HCT116 (cell line): ENCODE results near the gene HEG1.

Experiments used
- CBX3 ChIP-seq: IDR thresholded peaks from 2 replicates; pipeline ENCODE4 v1.6.1; 2012; ENCODE audit warnings: low read depth
- CEBPB ChIP-seq: IDR thresholded peaks from 2 replicates; pipeline ENCODE4 v1.6.1; 2012; ENCODE audit warnings: low read depth
- EGR1 ChIP-seq: IDR thresholded peaks from 2 replicates; pipeline ENCODE4 v1.6.1; 2012; ENCODE audit warnings: low read depth
- ELF1 ChIP-seq: IDR thresholded peaks from 2 replicates; pipeline ENCODE4 v1.6.1; 2012; ENCODE audit warnings: low read depth, borderline replicate concordance
- EZH2 ChIP-seq: fragments of 200-600 bp; sonication (generic); IDR thresholded peaks from 2 replicates; pipeline ENCODE4 v1.6.1; 2017; ENCODE audit warnings: antibody characterized with exemption, mixed run types
- EZH2phosphoT487 ChIP-seq: fragments of 200-600 bp; IDR thresholded peaks from 2 replicates; pipeline ENCODE4 v1.6.1; 2018; ENCODE audit warnings: antibody characterized with exemption, borderline replicate concordance
- FOSL1 ChIP-seq: IDR thresholded peaks from 2 replicates; pipeline ENCODE4 v1.6.1; 2012; ENCODE audit warnings: low read depth
- POLR2A ChIP-seq: IDR thresholded peaks from 2 replicates; pipeline ENCODE4 v1.7.0; 2011; ENCODE audit warnings: borderline replicate concordance; ENCODE audit not compliant: insufficient read depth, insufficient read length; ENCODE audit errors: extremely low read depth
- POLR2AphosphoS5 ChIP-seq: IDR thresholded peaks from 2 replicates; pipeline ENCODE4 v1.6.1; 2011; ENCODE audit warnings: mild to moderate bottlenecking, low read depth, low read length, moderate library complexity
- RAD21 ChIP-seq: IDR thresholded peaks from 2 replicates; pipeline ENCODE4 v1.6.1; 2012; ENCODE audit warnings: low read depth, mild to moderate bottlenecking
- SRF ChIP-seq: IDR thresholded peaks from 2 replicates; pipeline ENCODE4 v1.6.1; 2012; ENCODE audit warnings: low read depth
- YY1 ChIP-seq: IDR thresholded peaks from 2 replicates; pipeline ENCODE4 v1.6.1; 2011; ENCODE audit warnings: low read length, low read depth, moderate library complexity, mild to moderate bottlenecking; ENCODE audit not compliant: insufficient replicate concordance; ENCODE audit errors: extremely low read depth
- TF ChIP-seq, protein P1 (sequence below), 3 experiments: fragments of 200-600 bp in 1 of 3; sonication (generic) in 1 of 3; IDR thresholded peaks in 2 of 3; conservative IDR thresholded peaks in 1 of 3; 2 replicates each; pipeline ENCODE4 v1.5.1; 2012 to 2017; ENCODE audit warnings: low read depth in 2 of 3, low read length in 2 of 3, antibody characterized with exemption in 1 of 3, borderline replicate concordance in 1 of 3, control low read depth in 1 of 3, mild to moderate bottlenecking in 1 of 3, mixed read lengths in 1 of 3, mixed run types in 1 of 3, moderate library complexity in 1 of 3; ENCODE audit not compliant: insufficient read depth in 1 of 3
- TF ChIP-seq, protein P2 (sequence below): IDR thresholded peaks from 2 replicates; pipeline ENCODE4 v1.6.1; 2012

GRCh38 chr3:125058529-125058928 lies 2.7 kb upstream of the HEG1 start:
- TF ChIP-seq, protein P1, sequence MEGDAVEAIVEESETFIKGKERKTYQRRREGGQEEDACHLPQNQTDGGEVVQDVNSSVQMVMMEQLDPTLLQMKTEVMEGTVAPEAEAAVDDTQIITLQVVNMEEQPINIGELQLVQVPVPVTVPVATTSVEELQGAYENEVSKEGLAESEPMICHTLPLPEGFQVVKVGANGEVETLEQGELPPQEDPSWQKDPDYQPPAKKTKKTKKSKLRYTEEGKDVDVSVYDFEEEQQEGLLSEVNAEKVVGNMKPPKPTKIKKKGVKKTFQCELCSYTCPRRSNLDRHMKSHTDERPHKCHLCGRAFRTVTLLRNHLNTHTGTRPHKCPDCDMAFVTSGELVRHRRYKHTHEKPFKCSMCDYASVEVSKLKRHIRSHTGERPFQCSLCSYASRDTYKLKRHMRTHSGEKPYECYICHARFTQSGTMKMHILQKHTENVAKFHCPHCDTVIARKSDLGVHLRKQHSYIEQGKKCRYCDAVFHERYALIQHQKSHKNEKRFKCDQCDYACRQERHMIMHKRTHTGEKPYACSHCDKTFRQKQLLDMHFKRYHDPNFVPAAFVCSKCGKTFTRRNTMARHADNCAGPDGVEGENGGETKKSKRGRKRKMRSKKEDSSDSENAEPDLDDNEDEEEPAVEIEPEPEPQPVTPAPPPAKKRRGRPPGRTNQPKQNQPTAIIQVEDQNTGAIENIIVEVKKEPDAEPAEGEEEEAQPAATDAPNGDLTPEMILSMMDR (IDR thresholded peaks at IDR 0.05 in 2 of 3, conservative IDR thresholded peaks at IDR 0.05 in 1 of 3; ENCODE audit: borderline replicate concordance in 1 of 3, insufficient read depth in 1 of 3, low read depth in 2 of 3, low read length in 2 of 3): no peak
- TF ChIP-seq EGR1 (no peak), POLR2A (no peak), EZH2phosphoT487 (no peak), FOSL1 (no peak), CEBPB (no peak), SRF (no peak), RAD21 (no peak), ELF1 (no peak), EZH2 (no peak), POLR2AphosphoS5 (no peak), CBX3 (no peak), YY1 (no peak)
- TF ChIP-seq, protein P2, sequence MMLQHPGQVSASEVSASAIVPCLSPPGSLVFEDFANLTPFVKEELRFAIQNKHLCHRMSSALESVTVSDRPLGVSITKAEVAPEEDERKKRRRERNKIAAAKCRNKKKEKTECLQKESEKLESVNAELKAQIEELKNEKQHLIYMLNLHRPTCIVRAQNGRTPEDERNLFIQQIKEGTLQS: no peak
